GM18505 (cell line): ENCODE measurements around the gene TECRL.

ENCODE experiments used
- ATAC-seq: cut with Tn5 transposase; IDR thresholded peaks from one replicate; pipeline ENCODE4 v1.9.1; 2021; ENCODE audit not compliant: unreplicated experiment
- POLR2A ChIP-seq: IDR thresholded peaks from 4 replicates; pipeline ENCODE4 v1.6.1; 2011; ENCODE audit warnings: borderline replicate concordance; ENCODE audit not compliant: insufficient read depth, insufficient read length; ENCODE audit errors: extremely low read depth

The TECRL gene

GRCh38 chr4:64250061-64250460, 159.2 kb downstream of the TECRL start:
- no peak for ATAC-seq
- no peak for TF ChIP-seq POLR2A

GRCh38 chr4:64248186-64248585, 161.1 kb downstream of the TECRL start:
- ATAC-seq, result no peak
- TF ChIP-seq POLR2A, result no peak

- no peak for ATAC-seq
- no peak for TF ChIP-seq POLR2A
Measured at GRCh38 chr4:64230709-64231310, 178.4 kb downstream of the TECRL start.
